HFF-Myc (cell line): ENCODE measurements around the gene FBXO36.
"Not testable (repeated sequence)": the region's sequence is repeated elsewhere in the genome, so short reads cannot be mapped to it uniquely, and the experiment has no call there.

Experiments
- DNase-seq: peaks from one replicate; pipeline ENCODE4 v3.0.0-alpha.2; 2011; ENCODE audit warnings: low read depth; ENCODE audit errors: extremely low read depth
- H3K4me3 ChIP-seq: replicated peaks from 2 replicates; pipeline ENCODE4 v1.5.1; 2011; ENCODE audit warnings: low read depth, mild to moderate bottlenecking, control low read depth, low read length
- TF ChIP-seq, protein P1 (sequence below): IDR thresholded peaks from 2 replicates; pipeline ENCODE4 v1.5.1; 2012; ENCODE audit warnings: mild to moderate bottlenecking, low read depth, low read length, control low read depth; ENCODE audit errors: missing control alignments

FBXO36 gene

DNA sequence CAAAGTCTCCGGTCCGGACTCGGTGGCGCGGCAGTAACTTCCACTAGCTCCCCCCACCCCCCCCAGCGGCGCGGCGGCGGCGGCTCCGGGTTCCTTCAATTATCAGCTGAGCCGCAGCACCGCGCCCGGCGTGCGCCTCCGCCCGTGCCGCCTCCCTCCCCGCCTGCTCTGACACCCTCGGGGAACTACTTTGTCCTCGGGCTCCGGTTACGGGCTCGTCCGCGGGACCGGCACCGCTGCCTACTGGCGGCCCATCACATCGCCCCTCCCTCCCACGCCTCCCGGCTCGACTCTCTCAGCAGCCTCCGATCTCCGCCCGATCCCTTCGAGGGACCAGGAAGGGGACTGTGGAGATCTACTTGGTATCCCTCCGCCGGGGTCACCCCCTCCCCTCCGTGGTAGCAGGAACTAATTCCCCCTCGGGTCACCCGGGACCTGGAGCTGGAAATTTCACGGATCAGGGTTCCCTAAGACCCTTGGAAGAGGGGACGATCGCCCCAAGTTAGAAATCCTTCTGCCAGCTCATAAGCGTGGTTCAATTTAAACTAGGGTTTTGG lies 333 bp upstream of the FBXO36 start, which contains the start of gene TRIP12:
Gene TRIP12 (minus strand): TSS at position 118 of the 557 bp plus-strand sequence. CDS start 41,930 bp downstream, outside the sequence.
- DNase-seq: peak; percentile 80
- TF ChIP-seq, protein P1, sequence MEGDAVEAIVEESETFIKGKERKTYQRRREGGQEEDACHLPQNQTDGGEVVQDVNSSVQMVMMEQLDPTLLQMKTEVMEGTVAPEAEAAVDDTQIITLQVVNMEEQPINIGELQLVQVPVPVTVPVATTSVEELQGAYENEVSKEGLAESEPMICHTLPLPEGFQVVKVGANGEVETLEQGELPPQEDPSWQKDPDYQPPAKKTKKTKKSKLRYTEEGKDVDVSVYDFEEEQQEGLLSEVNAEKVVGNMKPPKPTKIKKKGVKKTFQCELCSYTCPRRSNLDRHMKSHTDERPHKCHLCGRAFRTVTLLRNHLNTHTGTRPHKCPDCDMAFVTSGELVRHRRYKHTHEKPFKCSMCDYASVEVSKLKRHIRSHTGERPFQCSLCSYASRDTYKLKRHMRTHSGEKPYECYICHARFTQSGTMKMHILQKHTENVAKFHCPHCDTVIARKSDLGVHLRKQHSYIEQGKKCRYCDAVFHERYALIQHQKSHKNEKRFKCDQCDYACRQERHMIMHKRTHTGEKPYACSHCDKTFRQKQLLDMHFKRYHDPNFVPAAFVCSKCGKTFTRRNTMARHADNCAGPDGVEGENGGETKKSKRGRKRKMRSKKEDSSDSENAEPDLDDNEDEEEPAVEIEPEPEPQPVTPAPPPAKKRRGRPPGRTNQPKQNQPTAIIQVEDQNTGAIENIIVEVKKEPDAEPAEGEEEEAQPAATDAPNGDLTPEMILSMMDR: no peak
- H3K4me3 ChIP-seq: peak within 1 kb of the TSS; percentile 89

- not testable (repeated sequence) for DNase-seq, H3K4me3 ChIP-seq
Measured at GRCh38 chr2:229924541-229924940, 2.2 kb downstream of the FBXO36 start.

DNA sequence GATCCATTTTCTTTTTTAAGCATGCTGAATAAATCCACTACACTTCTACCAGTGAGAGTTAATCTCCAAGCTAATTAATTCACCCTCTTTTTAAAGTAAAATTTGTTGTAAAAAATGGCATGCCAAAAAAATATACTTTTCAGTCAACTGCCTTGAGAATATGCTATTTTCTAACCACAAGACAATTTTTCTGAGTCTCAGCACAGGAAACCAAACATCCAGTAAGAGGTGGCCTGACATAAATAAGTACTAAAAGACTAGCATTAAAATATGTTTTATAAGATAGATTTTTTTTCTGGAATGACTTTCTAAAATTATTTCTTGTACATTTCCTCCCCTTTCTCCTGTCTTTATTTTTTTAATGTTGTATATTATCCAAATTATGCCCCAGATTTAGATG lies 2.9 kb downstream of the FBXO36 start:
- DNase-seq: no peak
- TF ChIP-seq, protein P1: no peak
- no peak overlapping the region for H3K4me3 ChIP-seq

DNA sequence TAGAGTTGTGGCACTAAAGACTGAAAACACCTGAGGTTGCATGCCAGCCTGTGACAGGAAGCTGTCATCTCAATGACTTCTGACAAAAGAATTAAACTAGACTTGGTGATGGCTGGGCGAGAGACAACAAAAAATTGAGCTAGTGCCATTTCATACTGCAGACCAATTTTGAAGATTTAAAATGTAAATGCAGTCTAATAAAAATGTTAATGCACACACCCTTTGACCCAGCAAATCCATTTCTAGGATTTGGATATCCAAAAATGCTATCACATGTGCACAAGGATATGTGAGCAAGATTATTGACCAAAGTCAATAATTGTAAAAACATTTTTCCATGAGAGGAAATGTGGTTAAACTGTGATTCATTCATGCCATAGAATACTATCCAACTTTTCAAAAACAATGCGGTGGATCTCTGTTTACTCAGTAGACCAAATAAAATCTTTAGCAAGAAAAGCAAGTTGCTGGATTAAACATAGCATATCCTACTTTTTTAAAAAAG lies 5.6 kb downstream of the FBXO36 start:
- DNase-seq: no peak
- TF ChIP-seq, protein P1: no peak
- no peak overlapping the region for H3K4me3 ChIP-seq

DNA sequence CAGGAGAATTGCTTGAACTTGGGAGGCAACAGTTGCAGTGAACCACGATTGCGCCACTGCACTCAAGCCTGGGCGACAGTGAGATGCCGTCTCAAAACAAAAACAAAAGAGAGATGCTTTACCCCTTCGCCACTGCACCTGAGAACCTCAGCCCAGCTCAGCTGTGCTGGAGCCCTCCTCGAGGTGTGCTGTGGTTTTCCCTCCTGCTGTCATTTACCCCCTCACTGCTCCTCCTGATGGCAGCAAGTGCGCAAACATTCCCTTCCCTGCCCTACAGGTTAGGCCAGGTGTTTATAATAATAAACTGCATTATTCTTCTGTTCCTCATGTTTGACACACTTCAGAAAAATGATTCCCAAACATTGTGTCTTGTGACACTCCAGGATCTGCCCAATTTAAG lies 8.4 kb downstream of the FBXO36 start:
- no peak overlapping the region for H3K4me3 ChIP-seq
- TF ChIP-seq, protein P1: no peak
- no peak for DNase-seq

GRCh38 chr2:229931241-229931640 lies 8.9 kb downstream of the FBXO36 start:
- H3K4me3 ChIP-seq: no peak overlapping the region
- DNase-seq: no peak

DNA sequence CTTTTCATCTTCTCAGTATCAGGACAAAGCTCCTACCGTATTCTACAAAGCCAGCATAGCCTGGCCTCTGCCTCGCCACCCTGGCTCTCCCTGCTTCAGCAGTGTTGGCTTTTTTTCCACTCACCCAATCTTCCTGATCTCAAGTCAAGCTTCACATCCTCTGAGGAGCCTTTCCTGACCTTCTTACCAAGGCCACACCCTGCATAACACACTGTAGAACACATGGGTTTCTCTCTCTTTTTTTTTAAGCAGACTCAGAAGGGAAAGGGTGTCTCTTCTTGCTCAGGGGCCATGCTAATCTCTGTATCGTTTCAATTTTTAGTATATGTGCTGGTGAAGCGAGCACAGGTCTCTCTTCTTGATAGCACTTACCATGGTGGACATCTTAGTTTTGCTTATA lies 15.2 kb downstream of the FBXO36 start:
- no peak overlapping the region for H3K4me3 ChIP-seq
- TF ChIP-seq, protein P1: no peak
- DNase-seq: no peak

More at GRCh38 chr2:229931241-229931640, 8.9 kb downstream of the FBXO36 start:
- TF ChIP-seq, protein P1: no peak
